WTC11 (cell line): ENCODE results near the gene SLIT3. TPM values are rescaled to one million over a fixed set of nuclear protein-coding genes. Genes with fewer than 3 reads are reported as not detected.

Experiments used
- ATAC-seq: fragments of 200-7000 bp; cut with Tn5 transposase; 2 replicates; pipeline ENCODE4 v1.10.0; 2021; ENCODE audit warnings: mild to moderate bottlenecking, moderate library complexity
- CTCF ChIA-PET: fragments of 300-600 bp; sonication (Branson Sonifier 250); formaldehyde crosslinking; loops from one replicate; lab custom pipeline; 2021; ENCODE audit warnings: antibody characterized with exemption; lab: Charles Lee
- POLR2A ChIA-PET: fragments of 350-600 bp; sonication (Branson Sonifier 250); formaldehyde crosslinking; loops from one replicate; lab custom pipeline; 2021; ENCODE audit warnings: antibody characterized with exemption; lab: Charles Lee
- DNase-seq: peaks from one replicate; pipeline ENCODE4 v3.0.0; 2021; ENCODE audit warnings: low spot score
- H3K27ac Mint-ChIP-seq: 2 replicates; pipeline ENCODE4 v1.8.0; 2021; ENCODE audit warnings: mixed read lengths
- H3K27me3 Mint-ChIP-seq: 2 replicates; pipeline ENCODE4 v1.8.0; 2021; ENCODE audit warnings: low read depth, mild to moderate bottlenecking, moderate library complexity, mixed read lengths
- H3K36me3 Mint-ChIP-seq: 2 replicates; pipeline ENCODE4 v1.8.0; 2021; ENCODE audit warnings: mixed read lengths
- H3K4me1 Mint-ChIP-seq: 2 replicates; pipeline ENCODE4 v1.8.0; 2022; ENCODE audit warnings: mixed read lengths
- H3K4me3 Mint-ChIP-seq: 2 replicates; pipeline ENCODE4 v1.8.0; 2021; ENCODE audit warnings: mild to moderate bottlenecking, moderate library complexity, mixed read lengths
- H3K9me3 Mint-ChIP-seq: 2 replicates; pipeline ENCODE4 v1.8.0; 2021; ENCODE audit warnings: mixed read lengths
- CREM ChIP-seq: sonication (generic); formaldehyde crosslinking; IDR thresholded peaks from 2 replicates; pipeline ENCODE4 v1.8.1; 2022; ENCODE audit warnings: mild to moderate bottlenecking, missing genetic modification reagents, moderate library complexity
- E2F4 ChIP-seq: sonication (generic); formaldehyde crosslinking; IDR thresholded peaks from 2 replicates; pipeline ENCODE4 v1.8.1; 2022; ENCODE audit warnings: low read depth, mild to moderate bottlenecking, moderate library complexity, missing genetic modification reagents, borderline replicate concordance
- FOXP1 ChIP-seq: sonication (generic); formaldehyde crosslinking; IDR thresholded peaks from 2 replicates; pipeline ENCODE4 v1.8.0; 2022; ENCODE audit warnings: missing genetic modification reagents, mild to moderate bottlenecking, moderate library complexity, borderline replicate concordance
- FOXP4 ChIP-seq: sonication (generic); formaldehyde crosslinking; IDR thresholded peaks from 2 replicates; pipeline ENCODE4 v1.8.0; 2022; ENCODE audit warnings: mild to moderate bottlenecking, missing genetic modification reagents
- GTF2I ChIP-seq: fragments of 250-450 bp; sonication (Bioruptor Pico); conservative IDR thresholded peaks from 2 replicates; pipeline ENCODE4 v1.4.0; 2021; ENCODE audit warnings: mild to moderate bottlenecking
- IRF1 ChIP-seq: sonication (generic); formaldehyde crosslinking; IDR thresholded peaks from 2 replicates; pipeline ENCODE4 v1.8.0; 2023; ENCODE audit warnings: missing genetic modification reagents
- KAT7 ChIP-seq: sonication (generic); formaldehyde crosslinking; IDR thresholded peaks from 2 replicates; pipeline ENCODE4 v1.8.1; 2023; ENCODE audit warnings: missing genetic modification reagents, mild to moderate bottlenecking, borderline replicate concordance
- MXD4 ChIP-seq: fragments of 250-450 bp; sonication (Bioruptor Pico); IDR thresholded peaks from 2 replicates; pipeline ENCODE4 v1.8.0; 2021; ENCODE audit warnings: mild to moderate bottlenecking, moderate library complexity, borderline replicate concordance
- MYBL2 ChIP-seq: sonication (generic); formaldehyde crosslinking; IDR thresholded peaks from 2 replicates; pipeline ENCODE4 v1.8.1; 2023; ENCODE audit warnings: mild to moderate bottlenecking, moderate library complexity, missing genetic modification reagents
- NFE2L1 ChIP-seq: sonication (generic); formaldehyde crosslinking; IDR thresholded peaks from 2 replicates; pipeline ENCODE4 v1.8.1; 2023; ENCODE audit warnings: missing genetic modification reagents
- NR1H2 ChIP-seq: sonication (generic); formaldehyde crosslinking; IDR thresholded peaks from 2 replicates; pipeline ENCODE4 v1.9.0; 2021; ENCODE audit warnings: mild to moderate bottlenecking, moderate library complexity, missing genetic modification reagents
- NR2C2 ChIP-seq: sonication (generic); formaldehyde crosslinking; IDR thresholded peaks from 2 replicates; pipeline ENCODE4 v1.8.0; 2022; ENCODE audit warnings: mild to moderate bottlenecking, missing genetic modification reagents
- OVOL2 ChIP-seq: fragments of 250-450 bp; sonication (Bioruptor Pico); IDR thresholded peaks from 2 replicates; pipeline ENCODE4 v1.9.0; 2021; ENCODE audit warnings: mild to moderate bottlenecking, borderline replicate concordance
- RELA ChIP-seq: sonication (generic); formaldehyde crosslinking; IDR thresholded peaks from 2 replicates; pipeline ENCODE4 v1.8.1; 2022; ENCODE audit warnings: missing genetic modification reagents, mild to moderate bottlenecking, borderline replicate concordance
- RORB ChIP-seq: fragments of 250-450 bp; sonication (Bioruptor Pico); IDR thresholded peaks from 2 replicates; pipeline ENCODE4 v1.9.0; 2021; ENCODE audit warnings: mild to moderate bottlenecking
- SMAD3 ChIP-seq: sonication (generic); formaldehyde crosslinking; IDR thresholded peaks from 2 replicates; pipeline ENCODE4 v1.8.0; 2022; ENCODE audit warnings: missing genetic modification reagents, mild to moderate bottlenecking, borderline replicate concordance
- SMAD4 ChIP-seq: sonication (generic); formaldehyde crosslinking; IDR thresholded peaks from 2 replicates; pipeline ENCODE4 v1.8.0; 2022; ENCODE audit warnings: mild to moderate bottlenecking, missing genetic modification reagents
- SOX15 ChIP-seq: fragments of 250-450 bp; sonication (Bioruptor Pico); IDR thresholded peaks from 2 replicates; pipeline ENCODE4 v1.9.0; 2021; ENCODE audit warnings: mild to moderate bottlenecking
- SP1 ChIP-seq: sonication (generic); formaldehyde crosslinking; conservative IDR thresholded peaks from 2 replicates; pipeline ENCODE4 v1.8.1; 2022; ENCODE audit warnings: missing genetic modification reagents
- total RNA-seq: library from RNA; stranded (reverse); gene quantifications from 3 replicates; pipeline ENCODE4 v1.2.3, GENCODE V29; 2021
- TF ChIP-seq, protein P1 (sequence below): sonication (generic); formaldehyde crosslinking; IDR thresholded peaks from 2 replicates; pipeline ENCODE4 v1.8.1; 2023; ENCODE audit warnings: mild to moderate bottlenecking, missing genetic modification reagents, moderate library complexity
- TF ChIP-seq, protein P2 (sequence below): fragments of 250-450 bp; sonication (Bioruptor Pico); IDR thresholded peaks from 2 replicates; pipeline ENCODE4 v2.1.2; 2022; ENCODE audit warnings: mild to moderate bottlenecking, moderate library complexity
- TF ChIP-seq, protein P3 (sequence below): sonication (generic); formaldehyde crosslinking; IDR thresholded peaks from 2 replicates; pipeline ENCODE4 v1.8.0; 2023; ENCODE audit warnings: mild to moderate bottlenecking, missing genetic modification reagents

The SLIT3 gene
- total RNA-seq, 1 experiment from 2014 or later = 1.9 TPM

GRCh38 chr5:168779333-168779732 is 521.6 kb downstream of the SLIT3 start (continued):
- no peak for TF ChIP-seq SMAD3 (CRISPR knock-in tag)
- no peak for TF ChIP-seq MXD4 (CRISPR knock-in tag)
- TF ChIP-seq SMAD4 (CRISPR knock-in tag) = no peak
- TF ChIP-seq SP1 (CRISPR knock-in tag) = no peak
- TF ChIP-seq, protein P1, sequence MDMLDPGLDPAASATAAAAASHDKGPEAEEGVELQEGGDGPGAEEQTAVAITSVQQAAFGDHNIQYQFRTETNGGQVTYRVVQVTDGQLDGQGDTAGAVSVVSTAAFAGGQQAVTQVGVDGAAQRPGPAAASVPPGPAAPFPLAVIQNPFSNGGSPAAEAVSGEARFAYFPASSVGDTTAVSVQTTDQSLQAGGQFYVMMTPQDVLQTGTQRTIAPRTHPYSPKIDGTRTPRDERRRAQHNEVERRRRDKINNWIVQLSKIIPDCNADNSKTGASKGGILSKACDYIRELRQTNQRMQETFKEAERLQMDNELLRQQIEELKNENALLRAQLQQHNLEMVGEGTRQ (CRISPR knock-in tag) = no peak
- TF ChIP-seq SOX15 (CRISPR knock-in tag) = no peak

DNA sequence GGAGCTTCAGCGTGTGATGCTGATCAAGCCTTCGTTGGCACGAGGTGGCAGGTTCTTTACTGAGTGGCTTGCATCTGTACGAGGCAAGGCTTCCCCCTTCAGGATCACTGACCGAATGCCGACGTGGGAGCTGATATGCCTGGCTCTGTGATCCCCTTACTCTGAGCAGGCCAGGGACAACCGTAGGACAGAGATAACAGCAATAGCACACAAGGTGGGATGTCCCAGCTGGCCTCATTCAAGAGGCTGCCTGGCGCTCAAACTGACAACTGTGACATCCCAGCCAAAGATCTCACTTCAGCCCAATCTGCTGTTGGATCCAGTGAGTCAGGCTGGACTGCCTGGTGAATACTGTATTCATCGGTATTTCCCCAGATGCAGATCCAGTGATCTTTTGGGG is 522.4 kb downstream of the SLIT3 start:
- CTCF ChIA-PET = interaction anchor here (1.5 kb wide), 1 partner anchor 22 kb away, joined by 4 read pairs; no protein-coding TSS in a partner anchor
- no peak for TF ChIP-seq RORB (CRISPR knock-in tag)
- TF ChIP-seq OVOL2 (CRISPR knock-in tag) = no peak
- no peak for TF ChIP-seq NR2C2 (CRISPR knock-in tag)
- TF ChIP-seq GTF2I = no peak
- no peak for TF ChIP-seq FOXP1
- no peak for TF ChIP-seq NR1H2
- no peak for TF ChIP-seq CREM
- TF ChIP-seq, protein P2, sequence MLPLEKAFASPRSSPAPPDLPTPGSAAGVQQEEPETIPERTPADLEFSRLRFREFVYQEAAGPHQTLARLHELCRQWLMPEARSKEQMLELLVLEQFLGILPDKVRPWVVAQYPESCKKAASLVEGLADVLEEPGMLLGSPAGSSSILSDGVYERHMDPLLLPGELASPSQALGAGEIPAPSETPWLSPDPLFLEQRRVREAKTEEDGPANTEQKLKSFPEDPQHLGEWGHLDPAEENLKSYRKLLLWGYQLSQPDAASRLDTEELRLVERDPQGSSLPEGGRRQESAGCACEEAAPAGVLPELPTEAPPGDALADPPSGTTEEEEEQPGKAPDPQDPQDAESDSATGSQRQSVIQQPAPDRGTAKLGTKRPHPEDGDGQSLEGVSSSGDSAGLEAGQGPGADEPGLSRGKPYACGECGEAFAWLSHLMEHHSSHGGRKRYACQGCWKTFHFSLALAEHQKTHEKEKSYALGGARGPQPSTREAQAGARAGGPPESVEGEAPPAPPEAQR (CRISPR knock-in tag) = no peak
- no peak for TF ChIP-seq E2F4 (CRISPR knock-in tag)
- TF ChIP-seq KAT7 (CRISPR knock-in tag) = no peak
- no peak for TF ChIP-seq MYBL2 (CRISPR knock-in tag)
- no peak for TF ChIP-seq RELA (CRISPR knock-in tag)
- TF ChIP-seq, protein P3, sequence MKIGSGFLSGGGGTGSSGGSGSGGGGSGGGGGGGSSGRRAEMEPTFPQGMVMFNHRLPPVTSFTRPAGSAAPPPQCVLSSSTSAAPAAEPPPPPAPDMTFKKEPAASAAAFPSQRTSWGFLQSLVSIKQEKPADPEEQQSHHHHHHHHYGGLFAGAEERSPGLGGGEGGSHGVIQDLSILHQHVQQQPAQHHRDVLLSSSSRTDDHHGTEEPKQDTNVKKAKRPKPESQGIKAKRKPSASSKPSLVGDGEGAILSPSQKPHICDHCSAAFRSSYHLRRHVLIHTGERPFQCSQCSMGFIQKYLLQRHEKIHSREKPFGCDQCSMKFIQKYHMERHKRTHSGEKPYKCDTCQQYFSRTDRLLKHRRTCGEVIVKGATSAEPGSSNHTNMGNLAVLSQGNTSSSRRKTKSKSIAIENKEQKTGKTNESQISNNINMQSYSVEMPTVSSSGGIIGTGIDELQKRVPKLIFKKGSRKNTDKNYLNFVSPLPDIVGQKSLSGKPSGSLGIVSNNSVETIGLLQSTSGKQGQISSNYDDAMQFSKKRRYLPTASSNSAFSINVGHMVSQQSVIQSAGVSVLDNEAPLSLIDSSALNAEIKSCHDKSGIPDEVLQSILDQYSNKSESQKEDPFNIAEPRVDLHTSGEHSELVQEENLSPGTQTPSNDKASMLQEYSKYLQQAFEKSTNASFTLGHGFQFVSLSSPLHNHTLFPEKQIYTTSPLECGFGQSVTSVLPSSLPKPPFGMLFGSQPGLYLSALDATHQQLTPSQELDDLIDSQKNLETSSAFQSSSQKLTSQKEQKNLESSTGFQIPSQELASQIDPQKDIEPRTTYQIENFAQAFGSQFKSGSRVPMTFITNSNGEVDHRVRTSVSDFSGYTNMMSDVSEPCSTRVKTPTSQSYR (CRISPR knock-in tag) = no peak
- TF ChIP-seq IRF1 (CRISPR knock-in tag) = no peak
- TF ChIP-seq NFE2L1 (CRISPR knock-in tag) = no peak
- no peak for TF ChIP-seq SP1 (CRISPR knock-in tag)
- TF ChIP-seq FOXP4 = no peak
- H3K4me1 Mint-ChIP-seq = peaks cover 10% of the 10 kb centered on the region; the same call in 1 of the 2 replicates
- H3K9me3 Mint-ChIP-seq = no peaks in the 10 kb centered on the region
- DNase-seq (no peak), ATAC-seq (no peak)
- no peak overlapping the region for H3K4me3 Mint-ChIP-seq
- H3K36me3 Mint-ChIP-seq = no peaks in the 10 kb centered on the region
- POLR2A ChIA-PET = no interaction called here
- H3K27me3 Mint-ChIP-seq = no peaks in the 10 kb centered on the region; the same call in 1 of the 2 replicates
- H3K27ac Mint-ChIP-seq = no peak overlapping the region
